A549 (cell line): ENCODE results near the gene CPS1.

Source experiments
- BHLHE40 ChIP-seq: IDR thresholded peaks from 2 replicates; pipeline ENCODE4 v1.6.1; 2012; ENCODE audit warnings: low read depth, low read length, inconsistent platforms
- CTCF ChIP-seq: fragments of >200 bp; sonication (Bioruptor Twin); formaldehyde crosslinking; IDR thresholded peaks from 3 replicates; pipeline ENCODE4 v1.5.1; 2016
- EP300 ChIP-seq, 2 experiments: fragments of >200 bp; sonication (Bioruptor Twin); formaldehyde crosslinking; IDR thresholded peaks; 2 replicates in 1 of 2; 3 replicates in 1 of 2; pipeline ENCODE4 v1.6.1; 2016 to 2017
- HDAC2 ChIP-seq: fragments of 200-600 bp; sonication (generic); IDR thresholded peaks from 2 replicates; pipeline ENCODE4 v1.6.1; 2016
- KDM1A ChIP-seq: fragments of 200-600 bp; sonication (generic); IDR thresholded peaks from 2 replicates; pipeline ENCODE4 v1.6.1; 2016; ENCODE audit warnings: low read depth, mild to moderate bottlenecking
- KDM5A ChIP-seq: fragments of 200-600 bp; sonication (generic); IDR thresholded peaks from 2 replicates; pipeline ENCODE4 v1.6.1; 2016; ENCODE audit warnings: antibody characterized with exemption, mild to moderate bottlenecking
- NR3C1 ChIP-seq: fragments of >200 bp; sonication (Bioruptor Twin); formaldehyde crosslinking; IDR thresholded peaks from 3 replicates; pipeline ENCODE4 v1.6.1; 2017
- POLR2A ChIP-seq: IDR thresholded peaks from 2 replicates; pipeline ENCODE4 v1.6.1; 2012; ENCODE audit warnings: mild to moderate bottlenecking, low read length
- POLR2AphosphoS2 ChIP-seq: conservative IDR thresholded peaks from 2 replicates; pipeline ENCODE4 v1.6.1; 2012; ENCODE audit warnings: low read length, improper control_type of control experiment, inconsistent platforms
- RFX5 ChIP-seq: fragments of 450-650 bp; IDR thresholded peaks from 2 replicates; pipeline ENCODE4 v1.7.1; 2014; ENCODE audit warnings: antibody characterized with exemption, mild to moderate bottlenecking, moderate library complexity
- SREBF2 ChIP-seq: fragments of 450-650 bp; IDR thresholded peaks from 2 replicates; pipeline ENCODE4 v1.6.1; 2014; ENCODE audit warnings: mild to moderate bottlenecking, moderate library complexity
- USF2 ChIP-seq: fragments of 450-650 bp; IDR thresholded peaks from 2 replicates; pipeline ENCODE4 v1.6.1; 2014; ENCODE audit warnings: antibody characterized with exemption
- ZFP36 ChIP-seq: fragments of 450-650 bp; IDR thresholded peaks from 2 replicates; pipeline ENCODE4 v1.6.1; 2014; ENCODE audit warnings: borderline replicate concordance; ENCODE audit not compliant: partially characterized antibody

- TF ChIP-seq HDAC2 (no peak), POLR2A (no peak), CTCF (no peak), RFX5 (no peak), EP300 (IDR thresholded peaks at IDR 0.05) (no peak), KDM1A (no peak), SREBF2 (no peak), USF2 (no peak), BHLHE40 (no peak), NR3C1 (no peak), ZFP36 (no peak), KDM5A (no peak), POLR2AphosphoS2 (no peak)
These were observed 114.7 kb downstream of the CPS1 start for GRCh38 chr2:210671065-210671464.
